Measurements from ENCODE around the gene DZIP1L.

GRCh38 chr3:138154534-138154933, 39.1 kb upstream of the DZIP1L start:
- TF ChIP-seq POLR2AphosphoS5 (IDR thresholded peaks at IDR 0.05; ENCODE audit: low read depth, low read length) = no peak
- TF ChIP-seq POLR2A (IDR thresholded peaks at IDR 0.05; ENCODE audit: low read depth, low read length) = no peak
- TF ChIP-seq TAF1 (IDR thresholded peaks at IDR 0.05; ENCODE audit: borderline replicate concordance, low read depth, low read length) = no peak

Measured in GM12892 (cell line).